ENCODE data around the gene CCL16. TPM values are rescaled to one million over a fixed set of nuclear protein-coding genes. Genes with fewer than 3 reads are reported as not detected.
A peak's percentile ranks its signal among the peaks of the same experiment; 100 is the strongest.

CCL16 gene
- total RNA-seq, 3 donors from 2014 or later, result 0.48 TPM; not detected in 2

GRCh38 chr17:35932586-35932985 is 48.7 kb downstream of the CCL16 start:
- H3K4me3 ChIP-seq, result no peak overlapping the region
- H3K9me3 ChIP-seq, result no peaks in the 10 kb centered on the region
- TF ChIP-seq CTCF (IDR thresholded peaks at IDR 0.05) (no peak), POLR2A (IDR thresholded peaks at IDR 0.05) (no peak), POLR2AphosphoS5 (IDR thresholded peaks at IDR 0.05) (no peak)
- no peak for DNase-seq (ENCODE audit: low spot score in 2 of 2)
- no peaks in the 10 kb centered on the region for H3K36me3 ChIP-seq
- H3K4me1 ChIP-seq, result peaks cover 0 to 8% of the 10 kb centered on the region in 2 donors
- intact Hi-C loops (cut with DNase I; ENCODE audit: low total_unique reads), result no loop called here
- H3K27ac ChIP-seq, result no peak overlapping the region
- H3K27me3 ChIP-seq, result no peaks in the 10 kb centered on the region

DNA sequence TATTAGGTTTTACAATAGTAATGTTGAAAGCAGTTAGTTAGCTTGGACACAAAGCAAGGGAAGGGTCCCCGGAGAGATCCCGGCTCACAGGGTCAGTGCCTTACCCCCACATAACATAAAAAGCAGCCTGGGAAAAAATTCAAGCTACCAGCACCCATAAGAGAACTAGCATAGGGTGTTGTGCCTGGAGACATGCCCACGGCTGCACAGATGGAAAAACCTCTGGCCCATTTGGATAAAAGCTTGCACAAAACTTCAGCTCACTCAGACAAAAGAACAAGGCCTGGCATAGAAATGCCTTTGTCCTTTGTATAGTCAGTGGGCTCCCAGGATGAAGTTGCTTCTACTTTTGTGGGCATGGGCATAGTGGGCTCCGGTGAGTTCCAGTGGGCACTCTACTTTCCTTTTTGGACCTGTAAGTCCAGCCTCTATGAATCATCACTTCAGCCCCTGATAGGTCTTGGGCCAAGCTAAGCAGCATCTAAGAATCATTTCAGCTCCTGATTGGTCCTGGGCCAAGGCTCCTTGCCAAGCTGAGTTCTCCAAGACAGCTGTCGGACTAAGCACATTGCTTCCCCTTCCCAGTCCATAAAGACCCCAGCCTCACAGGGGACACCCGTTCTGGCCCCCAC is 49.4 kb downstream of the CCL16 start:
- DNase-seq (ENCODE audit: low spot score in 2 of 2), result no peak
- Histone ChIP-seq H3K27me3 (no peaks in the 10 kb centered on the region), H3K9me3 (no peaks in the 10 kb centered on the region), H3K36me3 (no peaks in the 10 kb centered on the region), H3K27ac (no peak overlapping the region), H3K4me1 (peaks cover 0 to 8% of the 10 kb centered on the region in 2 donors), H3K4me3 (no peak overlapping the region)
- intact Hi-C loops (cut with DNase I; ENCODE audit: low total_unique reads), result no loop called here
- TF ChIP-seq POLR2AphosphoS5 (IDR thresholded peaks at IDR 0.05) (no peak), CTCF (IDR thresholded peaks at IDR 0.05) (no peak), POLR2A (IDR thresholded peaks at IDR 0.05) (no peak)

DNA sequence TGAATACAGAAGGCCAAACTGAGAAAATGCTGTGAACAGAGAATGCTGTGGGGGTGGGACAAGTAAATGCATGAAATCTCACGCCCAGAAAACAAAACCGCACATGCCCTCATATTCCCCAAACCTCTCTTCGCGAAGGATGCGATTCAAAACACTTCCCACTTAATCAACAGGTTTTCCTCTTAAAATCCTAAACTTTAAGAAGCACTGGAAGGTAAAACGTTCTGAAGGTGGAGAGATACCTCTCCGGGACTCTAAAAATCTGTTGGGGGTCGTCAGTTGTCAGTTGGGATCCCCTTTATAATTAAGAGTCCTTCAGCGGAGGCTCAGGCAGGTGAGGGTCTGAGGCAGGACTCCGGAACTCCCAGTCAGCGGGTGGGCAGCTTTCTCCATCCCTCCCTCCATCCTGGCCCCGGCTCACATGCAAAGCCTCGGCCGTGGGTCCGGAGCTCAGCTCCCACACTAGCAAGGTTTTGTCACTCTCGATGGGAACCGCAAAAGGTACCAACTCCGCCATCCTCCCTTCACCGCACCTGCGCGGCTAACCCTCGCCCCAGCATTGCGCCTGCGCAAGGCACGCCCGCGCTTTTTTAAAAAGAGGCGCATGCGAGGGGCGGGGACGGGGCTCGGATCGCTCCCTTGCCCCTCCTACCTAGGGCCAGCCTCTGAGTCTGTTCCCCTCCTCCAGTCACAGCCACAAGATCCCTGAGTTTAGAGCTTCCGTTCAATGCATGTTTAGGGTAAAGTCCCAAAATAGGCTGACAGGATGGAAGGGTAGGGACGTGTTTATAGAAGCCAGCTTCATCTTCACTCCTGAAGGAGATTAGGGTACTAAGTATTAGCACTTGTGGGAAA is 50.9 kb downstream of the CCL16 start, which contains the start of gene RDM1:
RDM1 (minus strand) TSS at position 563 of the 855 bp plus-strand sequence; CDS start at position 517, 46 bp downstream.
- Histone ChIP-seq H3K27ac (no peak within 1 kb of the TSS), H3K36me3 (no peaks in the 10 kb centered on the region), H3K27me3 (no peaks in the 10 kb centered on the region), H3K9me3 (no peaks in the 10 kb centered on the region), H3K4me3 (peak within 1 kb of the TSS; percentile 22 to 65 (median 55)), H3K4me1 (peaks cover 0 to 8% of the 10 kb centered on the region in 2 donors)
- intact Hi-C loops (cut with DNase I; ENCODE audit: low total_unique reads), result no loop called here
- peak in 1 of 2 donors; percentile 19 for DNase-seq (ENCODE audit: low spot score in 2 of 2)
- TF ChIP-seq POLR2AphosphoS5 (IDR thresholded peaks at IDR 0.05), result no peak
- no peak for TF ChIP-seq POLR2A (IDR thresholded peaks at IDR 0.05)

DNA sequence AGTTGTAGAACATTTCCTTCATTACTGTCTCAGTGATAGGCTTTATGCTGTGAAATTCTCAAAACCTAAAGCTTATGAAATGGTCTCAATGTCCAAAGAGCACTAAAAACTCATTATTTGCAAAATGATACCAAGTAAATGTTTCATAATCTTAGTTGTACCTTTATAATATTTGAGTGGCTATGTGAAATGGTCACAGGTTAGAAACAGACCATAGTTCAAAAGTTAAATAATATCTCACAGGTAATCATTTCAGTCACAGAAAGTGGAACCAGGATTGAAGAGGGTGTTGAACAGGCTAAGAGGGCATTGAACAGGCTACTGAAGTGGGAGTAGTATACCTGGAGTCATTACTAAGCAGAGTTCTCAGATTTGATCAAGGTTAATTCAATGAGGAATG is 53.6 kb downstream of the CCL16 start:
- intact Hi-C loops (cut with DNase I; ENCODE audit: low total_unique reads), result no loop called here
- DNase-seq (ENCODE audit: low spot score in 2 of 2), result no peak
- no peak for TF ChIP-seq POLR2A (IDR thresholded peaks at IDR 0.05)
- TF ChIP-seq POLR2AphosphoS5 (IDR thresholded peaks at IDR 0.05), result no peak
- no peak for TF ChIP-seq CTCF (IDR thresholded peaks at IDR 0.05)
- no peaks in the 10 kb centered on the region for H3K36me3 ChIP-seq
- H3K4me1 ChIP-seq, result peaks cover 0 to 8% of the 10 kb centered on the region in 2 donors
- no peaks in the 10 kb centered on the region for H3K9me3 ChIP-seq
- H3K27ac ChIP-seq, result no peak overlapping the region
- H3K27me3 ChIP-seq, result no peaks in the 10 kb centered on the region
- no peak overlapping the region for H3K4me3 ChIP-seq

Other genes starting within 250 kb of the CCL16 start
- gene RASL10B, start 249.9 kb downstream of the CCL16 start, total RNA-seq, result 10 to 100 TPM in 2 of 3 donors, 1 to 10 TPM in 1; 5.9 to 27.8 (median 11.1) TPM
- under 1 TPM; 0.29 to 0.33 (median 0.32) TPM for gene GAS2L2, start 228.3 kb downstream of the CCL16 start, total RNA-seq
- gene C17orf50, start 220.6 kb downstream of the CCL16 start, total RNA-seq, result not detected
- 10 to 100 TPM in 2 of 3 donors, 1 to 10 TPM in 1; 5.6 to 25.6 (median 12.3) TPM for gene MMP28, start 185.9 kb downstream of the CCL16 start, total RNA-seq
- gene TAF15, start 172.0 kb downstream of the CCL16 start, total RNA-seq, result 10 to 100 TPM; 65.5 to 76.8 (median 72.8) TPM
- gene HEATR9, start 112.6 kb downstream of the CCL16 start, total RNA-seq, result under 1 TPM in 1 of 3 donors, not detected in 2; 0.16 TPM
- 1 to 10 TPM; 3.5 to 7.6 (median 4.6) TPM for gene CCL5, start 101.1 kb downstream of the CCL16 start, total RNA-seq
- gene RDM1, start 50.7 kb downstream of the CCL16 start, total RNA-seq, result not detected
- gene LYZL6, start 37.8 kb downstream of the CCL16 start, total RNA-seq, result not detected
- 10 to 100 TPM; 12.4 to 54.1 (median 31.5) TPM for gene CCL14, start 5.2 kb upstream of the CCL16 start, total RNA-seq
- gene CCL15, start 20.1 kb upstream of the CCL16 start, total RNA-seq, result not detected
- gene CCL23, start 36.5 kb upstream of the CCL16 start, total RNA-seq, result 1 to 10 TPM; 1.3 to 2.7 (median 1.9) TPM
- gene CCL18, start 82.8 kb upstream of the CCL16 start, total RNA-seq, result 100 to 1,000 TPM in 1 of 3 donors, 1 to 10 TPM in 1, not detected in 1; 1.3 to 116 TPM
- 10 to 100 TPM in 1 of 3 donors, under 1 TPM in 1, not detected in 1; 0.96 to 10.8 TPM for gene CCL3, start 108.6 kb upstream of the CCL16 start, total RNA-seq
- gene CCL4, start 122.3 kb upstream of the CCL16 start, total RNA-seq, result 10 to 100 TPM in 1 of 3 donors, 1 to 10 TPM in 2; 2.6 to 12.0 (median 5.2) TPM
- gene TBC1D3B, start 195.1 kb upstream of the CCL16 start, total RNA-seq, result 1 to 10 TPM; 1.9 to 7.6 (median 5.2) TPM
- gene CCL3L1, start 215.3 kb upstream of the CCL16 start, total RNA-seq, result 1 to 10 TPM in 1 of 3 donors, not detected in 2; 5.0 TPM
- gene CCL4L2, start 229.6 kb upstream of the CCL16 start, total RNA-seq, result 1 to 10 TPM in 1 of 3 donors, under 1 TPM in 1, not detected in 1; 0.33 to 6.1 TPM